ENCODE measurements around the gene BRD4.

Gene BRD4

GRCh38 chr19:15222738-15223648, 109.3 kb downstream of the BRD4 start:
- DNase-seq = peak; percentile 90

- DNase-seq = no peak
These were observed 111.5 kb downstream of the BRD4 start for GRCh38 chr19:15220833-15221232.

DNA sequence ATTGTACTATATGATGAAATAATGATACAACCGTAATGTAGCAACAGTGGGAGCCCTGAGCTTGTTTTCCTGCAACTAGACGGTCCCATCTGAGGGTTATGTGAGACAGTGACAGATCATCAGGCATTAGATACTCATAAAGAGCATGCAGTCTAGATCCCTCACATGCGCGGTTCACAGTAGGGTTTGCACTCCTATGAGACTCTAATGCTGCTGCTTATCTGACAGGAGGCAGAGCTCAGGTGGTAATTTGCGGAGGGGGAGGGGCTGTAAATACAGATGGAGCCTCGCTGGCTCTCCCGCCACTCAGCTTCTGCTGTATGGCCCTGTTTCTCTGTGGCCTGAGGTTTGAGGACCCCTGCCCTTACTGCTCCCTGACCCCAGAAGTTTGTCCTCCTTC, 113.8 kb downstream of the BRD4 start:
- DNase-seq = peak; percentile 12

GRCh38 chr19:15216363-15216762, 116.0 kb downstream of the BRD4 start:
- no peak for DNase-seq

DNA sequence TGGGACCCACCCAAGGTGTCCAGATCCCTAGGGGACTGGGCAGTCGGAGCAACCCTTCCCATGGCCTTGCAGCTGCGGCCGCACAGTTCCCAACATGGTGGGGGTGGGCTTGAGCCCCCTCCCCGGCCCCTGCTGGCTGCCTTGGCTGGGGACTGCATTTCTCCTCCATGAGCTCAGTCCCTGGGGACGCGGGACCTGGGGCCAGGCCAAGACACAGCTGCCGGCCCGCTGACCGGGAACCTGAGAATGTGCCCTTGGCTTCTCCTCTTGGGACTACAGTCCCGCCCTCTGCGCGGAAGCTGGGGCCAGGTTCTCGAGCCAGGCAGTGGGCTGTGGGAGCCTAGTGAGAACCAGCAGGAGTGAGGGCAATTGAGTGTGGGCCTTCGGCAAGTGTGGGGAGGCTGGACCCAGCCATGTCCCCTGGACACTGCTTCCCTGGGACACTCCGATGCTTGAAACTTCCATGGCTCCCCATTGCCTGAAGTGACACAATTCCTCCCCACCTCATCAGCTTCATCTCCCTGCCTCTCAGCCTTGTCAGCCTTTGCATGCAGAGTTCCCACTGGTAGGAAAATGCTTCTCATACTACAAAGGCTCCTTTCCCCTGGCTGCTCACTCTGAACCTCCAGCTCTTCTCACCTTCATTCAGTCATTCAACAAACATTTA, 118.5 kb downstream of the BRD4 start:
- DNase-seq = no peak

DNA sequence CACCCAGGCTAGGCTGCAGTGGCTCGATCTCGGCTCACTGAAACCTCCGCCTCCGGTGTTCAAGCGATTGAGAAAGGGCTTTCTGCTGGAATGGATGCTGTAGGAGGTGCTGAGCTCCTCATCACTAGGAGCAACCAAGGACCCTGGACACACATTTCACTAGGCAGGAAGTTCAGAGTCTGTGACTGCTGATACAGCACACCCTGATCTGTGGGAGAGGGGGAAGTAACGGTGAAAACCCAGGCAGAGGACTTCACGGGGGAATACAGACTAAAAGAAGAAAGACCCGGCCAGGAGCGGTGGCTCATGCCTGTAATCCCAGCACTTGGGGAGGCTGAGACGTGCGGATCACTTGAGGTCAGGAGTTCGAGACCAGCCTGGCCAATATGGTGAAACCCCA, 119.6 kb downstream of the BRD4 start:
- no peak for DNase-seq

- no peak for DNase-seq
These were observed 122.0 kb downstream of the BRD4 start for GRCh38 chr19:15210323-15210781.

DNA sequence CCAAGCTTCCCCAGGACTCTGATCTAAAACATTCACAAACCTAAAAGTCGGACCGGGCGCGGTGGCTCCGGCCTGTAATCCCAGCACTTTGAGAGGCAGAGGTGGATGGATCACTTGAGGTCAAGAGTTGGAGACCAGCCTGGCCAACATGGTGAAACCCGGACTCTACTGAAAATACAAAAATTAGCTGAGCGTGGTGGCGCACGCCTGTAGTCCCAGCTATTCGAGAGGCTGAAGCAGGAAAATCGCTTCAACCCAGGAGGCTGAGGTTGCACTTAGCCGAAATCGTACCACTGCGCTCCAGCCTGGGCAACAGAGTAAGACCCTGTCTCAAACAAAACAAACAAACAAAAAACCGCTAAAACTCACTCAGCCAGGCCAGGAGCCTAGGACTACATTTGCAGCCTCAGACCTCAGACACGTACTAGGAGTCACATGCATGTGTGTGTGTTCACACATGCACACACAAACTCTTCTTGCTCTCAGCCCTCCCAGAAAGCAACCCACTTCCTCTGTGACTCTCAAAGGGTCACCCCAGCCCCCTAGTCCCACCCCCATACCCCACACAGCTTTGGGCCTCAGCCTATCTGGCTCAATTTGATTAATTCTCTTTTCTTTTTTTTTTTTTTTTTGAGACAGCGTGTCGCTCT, 130.8 kb downstream of the BRD4 start:
- no peak for DNase-seq

- no peak for DNase-seq
These were observed 131.6 kb downstream of the BRD4 start, which contains the start of gene NOTCH3 for GRCh38 chr19:15200553-15201364. TSS of gene NOTCH3 (minus strand) at chr19:15200995. CDS start at chr19:15200905, 90 bp downstream.

DNA sequence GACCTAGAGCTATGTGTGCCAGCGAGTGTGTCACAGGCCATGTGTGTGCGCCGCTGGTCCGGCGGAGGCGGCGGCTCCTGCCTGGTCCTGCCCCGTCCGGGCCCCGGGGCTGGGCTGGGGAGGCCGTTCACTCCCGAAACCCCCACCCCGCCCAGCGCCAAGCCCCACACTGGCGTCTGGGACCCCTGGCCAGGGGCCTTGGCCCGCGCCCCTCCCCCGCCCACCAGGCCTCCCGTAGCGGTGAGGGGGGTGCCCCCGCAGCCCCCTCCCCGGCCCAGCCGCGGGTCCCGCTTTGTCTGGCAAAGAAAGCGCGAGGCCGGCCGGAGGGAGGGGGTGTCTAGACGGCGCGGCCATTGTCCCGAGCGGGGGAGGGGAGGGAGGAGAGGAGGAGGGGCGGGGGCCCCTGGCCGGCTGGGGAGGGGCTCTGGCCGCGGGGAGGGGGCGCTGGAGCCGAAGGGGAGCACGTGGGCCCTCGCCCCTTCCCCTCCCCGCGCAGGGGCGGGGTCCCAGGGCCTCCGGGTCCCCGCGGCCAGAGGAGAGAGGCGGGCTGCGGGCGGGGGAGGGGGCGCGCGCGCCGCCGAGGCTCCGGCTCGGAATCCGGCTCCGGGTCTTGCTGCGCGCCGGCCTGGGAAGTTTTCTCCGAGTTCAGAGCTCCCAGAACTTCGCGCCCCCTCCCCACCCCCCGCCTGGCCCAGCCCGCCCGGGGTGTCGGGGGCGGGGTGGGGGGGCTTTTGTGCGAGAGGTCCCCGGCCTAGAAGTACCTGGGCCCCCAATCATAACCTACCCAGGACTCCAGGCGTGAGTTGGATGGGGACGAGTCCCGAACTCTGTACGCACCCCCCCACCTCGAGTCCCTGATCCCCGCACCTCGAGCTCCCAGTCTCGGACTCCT, 132.4 kb downstream of the BRD4 start:
- DNase-seq = no peak

- no peak for DNase-seq
These were observed 133.2 kb downstream of the BRD4 start for GRCh38 chr19:15198951-15199660.

DNA sequence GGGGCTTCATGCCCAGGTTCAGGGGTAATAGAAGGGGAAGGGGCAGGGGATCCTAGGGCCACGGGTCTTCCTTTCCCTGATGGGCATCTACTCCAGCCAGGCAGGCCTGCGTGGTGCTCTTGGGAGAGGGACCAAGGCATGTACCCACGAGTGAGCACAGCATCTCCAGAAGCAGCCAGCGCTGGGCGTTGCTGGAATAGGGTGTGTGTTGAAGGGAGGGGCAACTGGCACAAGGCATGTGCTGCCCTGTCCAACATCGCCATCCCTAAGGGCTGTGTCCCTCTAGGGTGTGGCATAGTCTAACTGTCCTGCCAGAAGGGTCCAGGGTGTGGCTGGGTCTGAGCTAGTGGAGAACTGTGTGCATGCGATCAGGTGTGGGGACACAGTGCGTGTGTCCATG, 134.4 kb downstream of the BRD4 start:
- DNase-seq = no peak

DNA sequence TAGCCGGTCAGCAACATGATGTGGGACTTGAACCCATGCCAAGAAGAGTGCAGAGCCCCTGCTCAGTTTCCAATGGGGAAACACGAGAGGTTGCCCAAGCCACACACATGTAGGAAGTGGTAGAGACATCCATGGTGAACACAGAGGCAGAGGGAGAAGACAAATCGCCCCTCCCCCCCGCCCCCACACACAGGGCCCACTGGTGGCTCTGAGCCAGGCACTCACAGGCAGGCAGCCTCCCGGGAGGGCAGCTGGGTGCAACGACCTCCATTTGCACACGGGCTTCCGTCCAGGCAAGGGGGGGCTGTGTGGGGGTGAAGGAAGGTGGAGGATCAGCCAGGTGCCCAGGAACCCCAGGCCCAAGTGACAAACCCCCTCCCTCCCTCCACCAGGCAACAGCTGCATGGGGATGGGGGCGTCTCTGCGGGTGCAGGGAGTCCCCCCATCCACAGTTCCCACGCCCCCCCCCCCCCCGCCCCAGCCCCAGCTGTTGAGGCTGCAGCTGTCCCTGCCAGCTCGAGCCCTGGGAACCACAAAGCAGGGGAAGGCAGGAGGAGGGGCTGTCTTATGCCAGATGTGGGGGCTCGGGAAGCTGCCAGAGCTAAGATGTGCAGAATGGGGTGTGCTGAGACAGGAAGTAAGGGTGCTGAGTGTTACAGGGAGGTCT, 134.9 kb downstream of the BRD4 start:
- no peak for DNase-seq

DNA sequence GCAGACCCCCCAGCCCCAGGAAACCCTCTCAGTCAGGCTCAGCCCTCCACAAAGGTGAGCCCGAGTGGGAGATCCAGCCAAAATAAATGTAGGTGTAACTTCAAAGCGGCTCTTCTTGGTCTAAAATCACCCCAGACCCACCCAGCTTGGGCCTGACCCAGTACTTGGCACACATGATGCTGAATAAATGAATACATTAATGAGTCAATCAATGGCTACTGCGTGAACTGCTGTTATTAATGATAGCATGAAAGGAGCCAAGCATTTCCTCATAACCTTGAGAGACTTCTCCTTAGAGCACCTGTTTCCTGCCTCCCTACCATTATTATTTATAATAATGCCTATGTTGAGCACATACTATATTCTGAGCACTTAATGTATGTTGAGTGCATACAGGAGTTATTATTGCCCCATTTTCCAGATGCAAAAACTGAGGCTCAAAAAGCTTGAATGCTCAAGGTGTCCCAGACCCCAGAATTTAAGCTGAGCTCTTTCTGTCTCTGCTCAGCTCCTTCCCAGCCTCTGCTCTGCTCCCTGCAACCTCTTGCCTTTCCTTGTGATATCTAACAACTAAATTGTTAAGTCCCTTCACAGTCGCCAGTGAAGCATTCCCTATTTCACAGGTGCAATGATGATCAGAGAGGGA, 135.9 kb downstream of the BRD4 start:
- no peak for DNase-seq

DNA sequence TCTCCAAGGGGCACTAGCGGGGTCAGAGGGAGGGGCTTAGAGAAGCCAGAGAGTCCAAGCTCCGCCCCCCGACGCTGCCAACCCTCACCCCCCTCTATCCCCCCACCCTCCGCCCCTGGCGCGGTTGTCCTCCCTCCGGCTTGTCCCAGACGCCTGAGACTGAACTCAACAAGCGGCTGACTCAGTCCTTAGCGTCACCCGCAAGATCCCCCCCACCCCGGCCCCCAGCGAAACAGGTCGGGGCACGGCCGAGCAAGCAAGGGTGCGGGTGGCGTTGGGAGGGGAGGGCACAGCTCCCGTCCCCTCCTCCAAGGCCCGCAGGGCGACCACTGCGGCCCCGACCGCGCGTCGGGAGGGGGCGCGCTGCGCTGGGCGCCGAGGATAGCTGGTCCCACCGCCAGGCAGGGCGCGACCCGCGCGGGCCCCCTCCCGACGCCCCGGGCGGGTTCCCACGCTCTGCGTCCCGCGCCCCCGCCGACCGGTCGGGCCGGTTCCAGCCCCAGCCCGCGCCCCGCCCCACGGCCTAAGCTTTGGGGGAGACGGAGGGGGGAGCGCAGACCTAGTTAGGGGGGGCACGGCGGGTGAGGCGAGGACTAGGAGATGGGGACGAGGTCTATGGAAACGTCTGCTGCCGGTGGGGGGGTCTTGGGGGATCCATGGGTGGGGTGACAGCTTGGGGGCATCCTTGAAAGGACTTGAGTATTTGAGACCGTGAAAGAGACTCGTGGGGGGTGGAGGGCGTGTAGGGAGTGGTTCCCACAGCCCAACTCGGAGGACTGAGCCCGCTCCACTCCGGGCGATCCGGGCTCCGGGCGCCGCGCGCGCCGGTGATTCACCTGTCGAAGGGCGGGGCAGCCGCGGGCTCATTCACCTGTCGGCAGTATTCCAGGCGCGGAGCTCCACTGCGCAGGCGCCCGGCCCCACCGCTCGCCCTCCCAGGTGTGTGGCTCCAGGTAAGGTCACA, 136.7 kb downstream of the BRD4 start:
- DNase-seq = peak; percentile 14

- DNase-seq = no peak
These were observed 137.4 kb downstream of the BRD4 start for GRCh38 chr19:15194938-15195337.

- DNase-seq = no peak
These were observed 140.4 kb downstream of the BRD4 start for GRCh38 chr19:15191982-15192381.

DNA sequence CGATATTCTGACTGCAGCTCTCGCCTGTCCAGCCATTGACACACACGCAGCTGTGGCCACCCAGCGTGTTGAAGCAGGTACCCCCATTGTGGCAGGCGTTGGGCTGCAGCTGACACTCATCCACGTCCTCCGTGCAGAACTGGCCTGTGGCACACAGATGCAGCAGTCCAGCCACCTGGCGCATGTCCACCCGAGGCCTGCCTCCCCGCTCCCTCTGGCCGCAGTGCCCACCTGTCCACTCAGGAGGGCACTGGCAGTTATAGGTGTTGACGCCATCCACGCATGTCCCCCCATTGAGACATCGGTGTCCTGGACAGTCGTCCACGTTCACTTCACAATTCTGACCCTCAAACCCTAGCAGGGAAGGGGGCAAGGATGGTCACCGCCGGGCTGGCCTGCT, 140.8 kb downstream of the BRD4 start:
- no peak for DNase-seq

- DNase-seq = no peak
These were observed 143.5 kb downstream of the BRD4 start for GRCh38 chr19:15188851-15189250.

All from NCI-H2227 treated with DMSO at 0.1 percent for 48 hours (cell line).